Panc1 (cell line): ENCODE data around the gene MAPKAP1. TPM values are rescaled to one million over a fixed set of nuclear protein-coding genes. Genes with fewer than 3 reads are reported as not detected.

Experiments
- ATAC-seq: fragments of 200-7000 bp; cut with Tn5 transposase; 2 replicates; pipeline ENCODE4 v1.9.1; 2020; ENCODE audit warnings: mild to moderate bottlenecking, moderate library complexity
- BruUV-seq: library from RNA; stranded (reverse); fragments of 400-500 nt; replicated peaks from 2 replicates; lab custom pipeline; 2021; lab: Mats Ljungman, UMichigan
- CTCF ChIA-PET: fragments of 300-600 bp; sonication (Branson Sonifier 250); formaldehyde crosslinking; loops from one replicate; lab custom pipeline; 2022; ENCODE audit warnings: antibody characterized with exemption; lab: Charles Lee
- POLR2A ChIA-PET: fragments of 300-600 bp; sonication (Branson Sonifier 250); formaldehyde crosslinking; loops from one replicate; lab custom pipeline; 2022; ENCODE audit warnings: antibody characterized with exemption; lab: Charles Lee
- DNase-seq: peaks from one replicate; pipeline ENCODE4 v3.0.0-alpha.2; 2010; ENCODE audit warnings: low read depth, low spot score
- H3K27ac ChIP-seq: 2 replicates; pipeline ENCODE4 v1.5.1; 2011; ENCODE audit warnings: mild to moderate bottlenecking, low read length, inconsistent platforms
- H3K27me3 ChIP-seq: fragments of 200-500 bp; sonication (Bioruptor generic); 2 replicates; pipeline ENCODE4 v1.6.0; 2014; ENCODE audit warnings: low read length, inconsistent platforms; ENCODE audit not compliant: control insufficient read depth, insufficient read depth
- H3K36me3 ChIP-seq: fragments of 200-500 bp; sonication (Bioruptor generic); 2 replicates; pipeline ENCODE4 v1.5.1; 2014; ENCODE audit warnings: inconsistent platforms, mild to moderate bottlenecking, low read length, moderate library complexity; ENCODE audit not compliant: control insufficient read depth, insufficient read depth
- H3K4me1 ChIP-seq: 2 replicates; pipeline ENCODE4 v1.5.1; 2011; ENCODE audit warnings: inconsistent platforms, mild to moderate bottlenecking, low read length, moderate library complexity; ENCODE audit not compliant: control insufficient read depth, insufficient read depth
- H3K4me3 ChIP-seq, 2 experiments: 2 replicates each; pipeline ENCODE4 v1.5.1; 2011 to 2012; ENCODE audit warnings: low read depth in 2 of 2, low read length in 2 of 2, mild to moderate bottlenecking in 2 of 2, inconsistent platforms in 1 of 2, moderate library complexity in 1 of 2
- H3K9me3 ChIP-seq: fragments of 200-500 bp; sonication (Bioruptor generic); 2 replicates; pipeline ENCODE4 v1.5.1; 2014; ENCODE audit warnings: low read depth, mild to moderate bottlenecking, inconsistent platforms, low read length, moderate library complexity; ENCODE audit not compliant: control insufficient read depth, insufficient read depth
- POLR2AphosphoS5 ChIP-seq: IDR thresholded peaks from 2 replicates; pipeline ENCODE4 v1.6.1; 2012; ENCODE audit warnings: mild to moderate bottlenecking, low read depth, low read length, moderate library complexity
- SIN3A ChIP-seq: IDR thresholded peaks from 2 replicates; pipeline ENCODE4 v1.6.1; 2012; ENCODE audit warnings: low read depth, mild to moderate bottlenecking, low read length, moderate library complexity, borderline replicate concordance; ENCODE audit not compliant: insufficient read depth
- TCF7L2 ChIP-seq: IDR thresholded peaks from 2 replicates; pipeline ENCODE4 v1.6.1; 2011; ENCODE audit warnings: mild to moderate bottlenecking, low read depth, low read length, inconsistent platforms
- in situ Hi-C: cut with HindIII; loops from 2 replicates; pipeline ENCODE4 v1.10.0; 2016; ENCODE audit warnings: low sequenced_read_pairs, low pct_unique_long_range_greater_than_20kb
- intact Hi-C: fragments of 100-400 bp; cut with micrococcal nuclease; formaldehyde crosslinking; loops from one replicate; pipeline ENCODE4 v1.10.0; 2022; ENCODE audit not compliant: unreplicated experiment
- total RNA-seq: library from RNA; stranded (reverse); gene quantifications from one replicate; pipeline ENCODE4 v1.2.1, GENCODE V29; 2021; ENCODE audit not compliant: unreplicated experiment
- TF ChIP-seq, protein P1 (sequence below), 2 experiments: IDR thresholded peaks; 2 replicates each; pipeline ENCODE4 v1.6.1; 2011 to 2012; ENCODE audit warnings: low read depth in 2 of 2, control low read depth in 1 of 2, low read length in 1 of 2, mild to moderate bottlenecking in 1 of 2, moderate library complexity in 1 of 2; ENCODE audit not compliant: insufficient read depth in 1 of 2
- TF ChIP-seq, protein P2 (sequence below): fragments of 450-650 bp; IDR thresholded peaks from 2 replicates; pipeline ENCODE4 v1.5.1; 2017; ENCODE audit warnings: mild to moderate bottlenecking

MAPKAP1 gene
- total RNA-seq, 1 experiment from 2014 or later, result 72.7 TPM

DNA sequence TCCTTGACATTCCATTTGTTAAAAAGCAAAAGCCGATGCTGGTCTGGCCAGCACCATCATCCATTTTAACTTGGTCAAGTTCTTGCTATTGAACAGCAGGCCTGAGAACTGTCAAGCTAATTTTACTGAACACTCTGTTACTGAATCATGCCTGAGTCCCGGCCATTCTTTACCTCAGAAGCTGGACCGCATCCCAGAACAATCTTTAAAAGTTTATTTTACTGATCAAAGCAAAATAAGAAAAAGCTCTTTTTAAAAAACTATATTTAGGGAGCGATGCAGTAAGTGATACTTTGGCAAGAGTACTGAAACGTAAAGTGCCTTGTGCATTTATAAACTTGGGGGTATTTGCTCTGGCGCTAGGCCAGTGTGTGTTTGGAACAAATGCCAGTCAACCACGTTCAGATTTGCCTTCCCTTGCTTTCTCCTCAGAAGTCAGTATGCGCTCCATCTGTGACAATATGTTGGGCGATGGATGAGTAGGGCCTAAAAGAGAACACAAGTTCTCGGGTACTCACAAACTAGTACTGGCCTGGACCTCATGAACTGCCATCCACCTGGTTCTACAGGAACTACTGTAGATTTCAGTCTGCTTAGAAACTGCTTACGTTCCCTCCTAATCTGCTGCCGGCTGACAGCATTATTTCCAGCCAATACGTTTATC lies 161.9 kb downstream of the MAPKAP1 start:
- Histone ChIP-seq H3K27me3 (no peaks in the 10 kb centered on the region), H3K27ac (no peak overlapping the region), H3K4me3 (no peak overlapping the region), H3K4me1 (peaks cover 1% of the 10 kb centered on the region; the same call in 1 of the 2 replicates), H3K9me3 (no peaks in the 10 kb centered on the region), H3K36me3 (peaks cover 3% of the 10 kb centered on the region; the same call in 1 of the 2 replicates)
- in situ Hi-C loops (no loop called here), intact Hi-C loops (no loop called here)
- BruUV-seq, result no TSS peak
- ATAC-seq, result no peak
- TF ChIP-seq SIN3A, result no peak
- no peak for TF ChIP-seq POLR2AphosphoS5
- TF ChIP-seq, protein P1, sequence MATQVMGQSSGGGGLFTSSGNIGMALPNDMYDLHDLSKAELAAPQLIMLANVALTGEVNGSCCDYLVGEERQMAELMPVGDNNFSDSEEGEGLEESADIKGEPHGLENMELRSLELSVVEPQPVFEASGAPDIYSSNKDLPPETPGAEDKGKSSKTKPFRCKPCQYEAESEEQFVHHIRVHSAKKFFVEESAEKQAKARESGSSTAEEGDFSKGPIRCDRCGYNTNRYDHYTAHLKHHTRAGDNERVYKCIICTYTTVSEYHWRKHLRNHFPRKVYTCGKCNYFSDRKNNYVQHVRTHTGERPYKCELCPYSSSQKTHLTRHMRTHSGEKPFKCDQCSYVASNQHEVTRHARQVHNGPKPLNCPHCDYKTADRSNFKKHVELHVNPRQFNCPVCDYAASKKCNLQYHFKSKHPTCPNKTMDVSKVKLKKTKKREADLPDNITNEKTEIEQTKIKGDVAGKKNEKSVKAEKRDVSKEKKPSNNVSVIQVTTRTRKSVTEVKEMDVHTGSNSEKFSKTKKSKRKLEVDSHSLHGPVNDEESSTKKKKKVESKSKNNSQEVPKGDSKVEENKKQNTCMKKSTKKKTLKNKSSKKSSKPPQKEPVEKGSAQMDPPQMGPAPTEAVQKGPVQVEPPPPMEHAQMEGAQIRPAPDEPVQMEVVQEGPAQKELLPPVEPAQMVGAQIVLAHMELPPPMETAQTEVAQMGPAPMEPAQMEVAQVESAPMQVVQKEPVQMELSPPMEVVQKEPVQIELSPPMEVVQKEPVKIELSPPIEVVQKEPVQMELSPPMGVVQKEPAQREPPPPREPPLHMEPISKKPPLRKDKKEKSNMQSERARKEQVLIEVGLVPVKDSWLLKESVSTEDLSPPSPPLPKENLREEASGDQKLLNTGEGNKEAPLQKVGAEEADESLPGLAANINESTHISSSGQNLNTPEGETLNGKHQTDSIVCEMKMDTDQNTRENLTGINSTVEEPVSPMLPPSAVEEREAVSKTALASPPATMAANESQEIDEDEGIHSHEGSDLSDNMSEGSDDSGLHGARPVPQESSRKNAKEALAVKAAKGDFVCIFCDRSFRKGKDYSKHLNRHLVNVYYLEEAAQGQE (IDR thresholded peaks at IDR 0.05; ENCODE audit: insufficient read depth in 1 of 2, low read depth in 2 of 2, low read length in 1 of 2), result no peak
- TF ChIP-seq, protein P2, sequence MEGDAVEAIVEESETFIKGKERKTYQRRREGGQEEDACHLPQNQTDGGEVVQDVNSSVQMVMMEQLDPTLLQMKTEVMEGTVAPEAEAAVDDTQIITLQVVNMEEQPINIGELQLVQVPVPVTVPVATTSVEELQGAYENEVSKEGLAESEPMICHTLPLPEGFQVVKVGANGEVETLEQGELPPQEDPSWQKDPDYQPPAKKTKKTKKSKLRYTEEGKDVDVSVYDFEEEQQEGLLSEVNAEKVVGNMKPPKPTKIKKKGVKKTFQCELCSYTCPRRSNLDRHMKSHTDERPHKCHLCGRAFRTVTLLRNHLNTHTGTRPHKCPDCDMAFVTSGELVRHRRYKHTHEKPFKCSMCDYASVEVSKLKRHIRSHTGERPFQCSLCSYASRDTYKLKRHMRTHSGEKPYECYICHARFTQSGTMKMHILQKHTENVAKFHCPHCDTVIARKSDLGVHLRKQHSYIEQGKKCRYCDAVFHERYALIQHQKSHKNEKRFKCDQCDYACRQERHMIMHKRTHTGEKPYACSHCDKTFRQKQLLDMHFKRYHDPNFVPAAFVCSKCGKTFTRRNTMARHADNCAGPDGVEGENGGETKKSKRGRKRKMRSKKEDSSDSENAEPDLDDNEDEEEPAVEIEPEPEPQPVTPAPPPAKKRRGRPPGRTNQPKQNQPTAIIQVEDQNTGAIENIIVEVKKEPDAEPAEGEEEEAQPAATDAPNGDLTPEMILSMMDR, result no peak
- TF ChIP-seq TCF7L2, result no peak
- no peak for DNase-seq
- POLR2A ChIA-PET, result interaction anchor here (0.5 kb wide), 1 partner anchor 769 kb away, joined by 3 read pairs; no protein-coding TSS in a partner anchor
- CTCF ChIA-PET, result no interaction called here

DNA sequence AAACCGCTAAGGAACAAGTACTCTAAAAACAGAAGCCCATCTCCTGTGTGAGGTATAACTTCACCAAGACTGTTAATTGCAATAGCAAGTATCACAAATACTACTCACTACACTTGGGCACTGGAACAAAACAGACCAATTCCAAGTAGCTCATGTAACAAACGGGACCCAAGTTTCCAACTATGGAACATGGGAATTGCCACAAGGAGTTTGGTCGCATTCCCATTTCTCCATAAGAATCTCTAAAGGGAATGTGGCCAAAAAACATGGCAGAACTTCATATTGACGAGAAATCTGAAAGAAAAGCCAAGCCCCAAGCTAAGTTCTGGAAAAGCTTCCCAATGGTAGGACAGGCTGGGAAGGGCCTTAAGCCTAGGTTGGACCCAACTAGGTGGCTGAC lies 162.5 kb downstream of the MAPKAP1 start:
- no peak for TF ChIP-seq TCF7L2
- TF ChIP-seq, protein P2, result no peak
- no peak for TF ChIP-seq POLR2AphosphoS5
- TF ChIP-seq SIN3A, result no peak
- TF ChIP-seq, protein P1 (IDR thresholded peaks at IDR 0.05; ENCODE audit: insufficient read depth in 1 of 2, low read depth in 2 of 2, low read length in 1 of 2), result no peak
- DNase-seq (no peak), ATAC-seq (no peak)
- no peaks in the 10 kb centered on the region for H3K4me1 ChIP-seq
- peaks cover 3% of the 10 kb centered on the region; the same call in 1 of the 2 replicates for H3K36me3 ChIP-seq
- no peaks in the 10 kb centered on the region for H3K27me3 ChIP-seq
- H3K27ac ChIP-seq, result no peak overlapping the region
- in situ Hi-C loops, result no loop called here
- no TSS peak for BruUV-seq
- ChIA-PET POLR2A (interaction anchor here (0.5 to 0.7 kb wide), 3 partner anchors 87 to 769 kb away, joined by 3 read pairs; no protein-coding TSS in a partner anchor), CTCF (no interaction called here)
- H3K4me3 ChIP-seq, result no peak overlapping the region
- H3K9me3 ChIP-seq, result no peaks in the 10 kb centered on the region
- intact Hi-C loops, result no loop called here
